ENCODE measurements around the gene NEU4. TPM values are rescaled to one million over a fixed set of nuclear protein-coding genes. Genes with fewer than 3 reads are reported as not detected.

Gene NEU4
- polyA plus RNA-seq, 4 donors, result 0.65 to 102 (median 42.8) TPM

DNA sequence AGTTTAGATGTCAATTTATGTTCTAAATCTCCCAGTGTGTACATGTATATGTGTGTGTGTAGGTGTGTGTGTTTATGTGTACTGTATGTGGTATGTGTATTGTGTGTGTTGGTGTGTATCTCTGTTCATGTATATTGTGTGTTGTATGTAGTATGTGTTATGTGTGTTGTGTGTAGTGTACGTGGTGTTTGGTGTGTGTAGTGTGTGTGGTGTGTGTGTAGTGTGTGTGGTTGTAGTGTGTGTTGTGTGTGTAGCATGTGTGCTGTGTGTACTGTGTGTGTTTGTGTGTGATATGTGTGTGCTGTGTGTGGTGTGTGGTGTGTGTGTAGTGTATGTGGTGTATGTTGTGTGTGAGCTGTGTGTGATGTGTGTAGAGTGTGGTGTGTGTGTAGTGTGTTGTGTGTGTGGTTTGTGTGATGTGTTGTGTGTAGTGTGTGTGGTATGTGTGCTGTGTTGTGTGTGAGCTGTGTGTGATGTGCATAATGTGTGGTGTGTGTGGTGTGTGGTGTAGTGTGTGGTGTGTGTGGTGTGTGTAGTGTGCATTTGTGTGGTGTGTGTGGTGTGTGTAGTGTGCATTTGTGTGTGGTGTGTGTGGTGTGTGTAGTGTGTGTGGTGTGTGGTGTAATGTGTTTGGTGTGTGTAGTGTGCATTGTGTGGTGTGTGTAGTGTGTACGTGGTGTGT, 55.3 kb downstream of the NEU4 start:
- peaks cover 0 to 43% (median 19%) of the 10 kb centered on the region in 3 donors for H3K27me3 ChIP-seq (ENCODE audit: control insufficient read depth in 3 of 3, insufficient read depth in 3 of 3, low read length in 3 of 3)
- peaks cover 0 to 3% (median under 1%) of the 10 kb centered on the region in 3 donors for H3K4me1 ChIP-seq (ENCODE audit: control insufficient read depth in 3 of 3, insufficient read depth in 2 of 3, low read depth in 1 of 3, low read length in 2 of 3)
- H3K9me3 ChIP-seq (ENCODE audit: control insufficient read depth in 2 of 2, insufficient read depth in 1 of 2, low read depth in 1 of 2, low read length in 1 of 2), result no peaks in the 10 kb centered on the region
- no peak overlapping the region for H3K4me3 ChIP-seq (ENCODE audit: low read depth in 1 of 3, low read length in 3 of 3)
- H3K27ac ChIP-seq (ENCODE audit: low read depth in 1 of 3, low read length in 2 of 3), result no peak overlapping the region
- FAIRE-seq (no peak), DNase-seq (no peak)
- 67 to 87% (median 78%) methylated on average over 2 of the region's 2 CpGs for WGBS, 3 donors
- H3K36me3 ChIP-seq (ENCODE audit: control insufficient read depth in 3 of 3, insufficient read depth in 2 of 3, low read depth in 1 of 3, low read length in 3 of 3), result no peaks in the 10 kb centered on the region

DNA sequence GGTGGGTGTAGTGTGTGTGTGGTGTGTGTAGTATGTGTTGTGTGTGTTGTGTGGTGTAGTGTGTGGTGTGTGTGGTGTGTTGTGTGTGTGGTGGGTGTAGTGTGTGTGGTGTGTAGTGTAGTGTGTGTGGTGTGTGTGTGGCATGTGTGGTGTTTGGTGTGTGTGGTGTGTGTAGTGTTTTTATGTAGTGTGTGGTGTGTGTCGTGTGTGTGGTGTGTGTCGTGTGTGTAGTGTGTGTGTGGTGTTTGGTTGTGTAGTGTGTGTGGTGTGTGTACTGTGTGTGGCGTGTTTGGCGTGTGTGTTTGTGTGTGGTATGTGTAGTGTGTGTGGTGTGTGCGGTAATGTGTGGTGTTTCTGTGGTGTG, 55.8 kb downstream of the NEU4 start:
- H3K27ac ChIP-seq (ENCODE audit: low read depth in 1 of 3, low read length in 2 of 3), result no peak overlapping the region
- FAIRE-seq (no peak), DNase-seq (no peak)
- H3K4me3 ChIP-seq (ENCODE audit: low read depth in 1 of 3, low read length in 3 of 3), result no peak overlapping the region
- no peaks in the 10 kb centered on the region for H3K4me1 ChIP-seq (ENCODE audit: control insufficient read depth in 3 of 3, insufficient read depth in 2 of 3, low read depth in 1 of 3, low read length in 2 of 3)
- H3K36me3 ChIP-seq (ENCODE audit: control insufficient read depth in 3 of 3, insufficient read depth in 2 of 3, low read depth in 1 of 3, low read length in 3 of 3), result no peaks in the 10 kb centered on the region
- WGBS, 3 donors, result 94 to 96% (median 96%) methylated on average over 5 of the region's 5 CpGs
- peaks cover 0 to 43% (median 19%) of the 10 kb centered on the region in 3 donors for H3K27me3 ChIP-seq (ENCODE audit: control insufficient read depth in 3 of 3, insufficient read depth in 3 of 3, low read length in 3 of 3)
- no peaks in the 10 kb centered on the region for H3K9me3 ChIP-seq (ENCODE audit: control insufficient read depth in 2 of 2, insufficient read depth in 1 of 2, low read depth in 1 of 2, low read length in 1 of 2)

DNA sequence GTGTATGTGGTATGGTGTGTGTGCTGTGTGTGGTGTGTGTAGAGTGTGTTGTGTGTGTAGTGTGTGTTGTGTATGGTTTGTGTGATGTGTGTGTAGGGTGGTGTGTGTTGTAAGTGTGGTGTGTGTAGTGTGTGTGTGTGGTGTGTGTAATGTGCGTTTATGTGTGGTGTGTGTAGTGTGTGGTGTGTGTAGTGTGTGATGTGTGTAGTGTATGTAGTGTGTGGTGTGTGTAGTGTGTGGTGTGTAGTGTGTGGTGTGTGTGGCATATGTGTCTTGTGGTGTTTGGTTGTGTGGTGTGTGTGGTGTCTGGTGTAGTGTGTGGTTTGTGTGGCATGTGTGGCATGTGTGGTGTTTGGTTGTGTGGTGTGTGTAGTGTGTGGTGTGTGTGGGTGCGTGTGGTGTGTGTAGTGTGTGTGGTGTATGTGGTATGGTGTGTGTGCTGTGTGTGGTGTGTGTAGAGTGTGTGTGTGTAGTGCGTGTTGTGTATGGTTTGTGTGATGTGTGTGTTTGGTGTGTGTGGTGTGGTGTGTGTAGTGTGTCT, 56.5 kb downstream of the NEU4 start:
- DNase-seq, result no peak

DNA sequence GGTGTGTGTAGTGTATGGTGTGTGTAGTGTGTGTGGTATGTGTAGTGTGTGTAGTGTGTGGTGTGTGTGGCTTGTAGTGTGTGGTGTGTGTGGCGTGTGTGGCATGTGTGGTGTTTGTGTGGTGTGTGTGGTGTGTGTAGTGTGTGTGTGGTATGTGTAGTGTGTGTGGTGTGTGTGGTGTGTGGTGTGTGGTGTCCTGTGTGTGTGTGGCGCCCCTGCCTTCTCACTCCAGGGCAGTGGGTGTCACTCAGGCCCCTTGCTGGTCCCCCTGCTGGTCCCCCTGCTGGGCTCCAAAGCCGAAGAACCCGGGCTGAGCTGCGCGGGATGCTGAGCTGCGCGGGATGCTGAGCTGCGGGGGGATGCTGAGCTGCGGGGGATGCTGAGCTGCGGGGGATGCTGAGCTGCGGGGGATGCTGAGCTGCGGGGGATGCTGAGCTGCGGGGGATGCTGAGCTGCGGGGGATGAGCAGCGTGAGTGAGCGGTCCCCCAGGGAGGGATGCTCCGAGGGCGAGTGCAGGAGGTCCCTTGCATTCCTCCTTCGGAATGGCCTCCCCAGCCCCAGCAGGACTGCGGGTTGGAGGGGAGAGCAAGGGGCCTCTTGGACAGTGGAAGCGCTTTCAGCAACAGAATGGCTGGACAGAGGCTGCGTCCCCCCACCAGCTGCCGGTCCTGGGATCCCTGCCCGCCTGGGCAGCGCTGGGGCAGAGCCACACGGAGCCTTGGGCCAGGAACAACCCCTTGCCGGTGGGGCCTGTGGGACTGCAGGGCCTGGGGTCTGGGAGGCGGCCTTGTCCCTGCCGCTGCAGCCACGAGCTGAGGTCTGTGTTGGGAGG, 57.2 kb downstream of the NEU4 start:
- H3K9me3 ChIP-seq (ENCODE audit: control insufficient read depth in 2 of 2, insufficient read depth in 1 of 2, low read depth in 1 of 2, low read length in 1 of 2), result no peaks in the 10 kb centered on the region
- peaks cover 0 to 43% (median 19%) of the 10 kb centered on the region in 3 donors for H3K27me3 ChIP-seq (ENCODE audit: control insufficient read depth in 3 of 3, insufficient read depth in 3 of 3, low read length in 3 of 3)
- no peaks in the 10 kb centered on the region for H3K36me3 ChIP-seq (ENCODE audit: control insufficient read depth in 3 of 3, insufficient read depth in 2 of 3, low read depth in 1 of 3, low read length in 3 of 3)
- WGBS, 3 donors, result 13 to 21% (median 17%) methylated on average over 25 to 31 of the region's 31 CpGs
- H3K27ac ChIP-seq (ENCODE audit: low read depth in 1 of 3, low read length in 2 of 3), result no peak overlapping the region
- no peaks in the 10 kb centered on the region for H3K4me1 ChIP-seq (ENCODE audit: control insufficient read depth in 3 of 3, insufficient read depth in 2 of 3, low read depth in 1 of 3, low read length in 2 of 3)
- DNase-seq, result no peak
- no peak overlapping the region for H3K4me3 ChIP-seq (ENCODE audit: low read depth in 1 of 3, low read length in 3 of 3)
- FAIRE-seq, result no peak

More for the DNA sequence above, 56.5 kb downstream of the NEU4 start:
- FAIRE-seq, result no peak
- no peaks in the 10 kb centered on the region for H3K4me1 ChIP-seq (ENCODE audit: control insufficient read depth in 3 of 3, insufficient read depth in 2 of 3, low read depth in 1 of 3, low read length in 2 of 3)
- no peak overlapping the region for H3K27ac ChIP-seq (ENCODE audit: low read depth in 1 of 3, low read length in 2 of 3)
- no peaks in the 10 kb centered on the region for H3K9me3 ChIP-seq (ENCODE audit: control insufficient read depth in 2 of 2, insufficient read depth in 1 of 2, low read depth in 1 of 2, low read length in 1 of 2)
- H3K27me3 ChIP-seq (ENCODE audit: control insufficient read depth in 3 of 3, insufficient read depth in 3 of 3, low read length in 3 of 3), result peaks cover 0 to 43% (median 19%) of the 10 kb centered on the region in 3 donors
- WGBS, 3 donors, result 81 to 91% (median 86%) methylated on average over 3 of the region's 3 CpGs
- no peak overlapping the region for H3K4me3 ChIP-seq (ENCODE audit: low read depth in 1 of 3, low read length in 3 of 3)
- no peaks in the 10 kb centered on the region for H3K36me3 ChIP-seq (ENCODE audit: control insufficient read depth in 3 of 3, insufficient read depth in 2 of 3, low read depth in 1 of 3, low read length in 3 of 3)

Other genes with a start within 250 kb of the NEU4 start
- 100 to 1,000 TPM in 1 of 4 donors, 10 to 100 TPM in 3; 35.4 to 101 (median 71.5) TPM for gene THAP4, start 172.0 kb upstream of the NEU4 start, polyA plus RNA-seq
- 100 to 1,000 TPM in 1 of 4 donors, 10 to 100 TPM in 3; 44.2 to 196 (median 85.0) TPM for gene ATG4B, start 171.5 kb upstream of the NEU4 start, polyA plus RNA-seq
- 10 to 100 TPM; 14.3 to 59.3 (median 19.1) TPM for gene DTYMK, start 122.4 kb upstream of the NEU4 start, polyA plus RNA-seq
- gene ING5, start 107.2 kb upstream of the NEU4 start, polyA plus RNA-seq, result 10 to 100 TPM; 20.3 to 44.5 (median 35.4) TPM
- 10 to 100 TPM; 19.6 to 57.5 (median 33.5) TPM for gene D2HGDH, start 74.6 kb upstream of the NEU4 start, polyA plus RNA-seq
- gene GAL3ST2, start 32.4 kb upstream of the NEU4 start, polyA plus RNA-seq, result under 1 TPM in 2 of 4 donors, not detected in 2; 0.03 to 0.04 TPM
- gene PDCD1, start 49.7 kb downstream of the NEU4 start, polyA plus RNA-seq, result 1 to 10 TPM in 1 of 4 donors, under 1 TPM in 2, not detected in 1; 0.27 to 1.2 (median 0.27) TPM
- under 1 TPM in 1 of 4 donors, not detected in 3; 0.04 TPM for gene RTP5, start 60.5 kb downstream of the NEU4 start, polyA plus RNA-seq

All from small intestine (tissue), 7 donors.